OCI-LY7 (cell line): ENCODE data around the gene SRP72. TPM values are rescaled to one million over a fixed set of nuclear protein-coding genes. Genes with fewer than 3 reads are reported as not detected.

Source experiments
- BruUV-seq: library from RNA; stranded (reverse); fragments of 400-500 nt; replicated peaks from 2 replicates; lab custom pipeline; 2021; lab: Mats Ljungman, UMichigan
- CTCF ChIA-PET: fragments of 300-600 bp; sonication (Branson Sonifier 250); formaldehyde crosslinking; loops from one replicate; lab custom pipeline; 2022; ENCODE audit warnings: antibody characterized with exemption; ENCODE audit not compliant: unreplicated experiment; lab: Charles Lee
- POLR2A ChIA-PET: fragments of 300-600 bp; sonication (Branson Sonifier 250); formaldehyde crosslinking; loops from one replicate; lab custom pipeline; 2022; ENCODE audit warnings: antibody characterized with exemption; lab: Charles Lee
- DNase-seq: peaks from one replicate; pipeline ENCODE4 v3.0.0-alpha.2; 2015; ENCODE audit warnings: low spot score
- H2AFZ ChIP-seq: fragments of 200-600 bp; sonication (generic), shearing (Covaris generic); 2 replicates; pipeline ENCODE4 v1.6.1; 2014; ENCODE audit warnings: mild to moderate bottlenecking, antibody characterized with exemption, low read length, moderate library complexity
- H3K27ac ChIP-seq: fragments of 200-600 bp; sonication (generic); 2 replicates; pipeline ENCODE4 v1.5.1; 2014; ENCODE audit warnings: mixed run types, low read depth, mild to moderate bottlenecking, moderate library complexity, low read length, inconsistent platforms; ENCODE audit not compliant: poor library complexity, severe bottlenecking
- H3K36me3 ChIP-seq: fragments of 200-600 bp; sonication (generic); 2 replicates; pipeline ENCODE4 v1.6.1; 2014; ENCODE audit warnings: mild to moderate bottlenecking, antibody characterized with exemption, low read length, moderate library complexity, mixed read lengths; ENCODE audit not compliant: insufficient read depth
- H3K4me1 ChIP-seq: fragments of 200-600 bp; sonication (generic); 2 replicates; pipeline ENCODE4 v1.5.1; 2014; ENCODE audit warnings: mild to moderate bottlenecking, low read length; ENCODE audit not compliant: insufficient read depth, poor library complexity, severe bottlenecking
- H3K4me2 ChIP-seq: fragments of 200-600 bp; sonication (generic); 2 replicates; pipeline ENCODE4 v1.6.1; 2014; ENCODE audit warnings: mild to moderate bottlenecking, low read length
- H3K4me3 ChIP-seq: fragments of 200-600 bp; sonication (generic); 2 replicates; pipeline ENCODE4 v1.5.1; 2014; ENCODE audit warnings: mild to moderate bottlenecking, low read depth, low read length; ENCODE audit not compliant: poor library complexity, severe bottlenecking
- H3K79me2 ChIP-seq: fragments of 200-600 bp; sonication (generic); 2 replicates; pipeline ENCODE4 v1.6.1; 2016; ENCODE audit warnings: low read depth, mild to moderate bottlenecking, low read length, moderate library complexity, mixed read lengths; ENCODE audit not compliant: insufficient read depth
- H3K9me2 ChIP-seq: fragments of 200-600 bp; sonication (generic); 2 replicates; pipeline ENCODE4 v1.6.1; 2016; ENCODE audit warnings: mild to moderate bottlenecking, low read length, mixed read lengths; ENCODE audit not compliant: insufficient read depth
- H3K9me3 ChIP-seq: fragments of 200-600 bp; sonication (generic); 2 replicates; pipeline ENCODE4 v1.6.1; 2014; ENCODE audit warnings: mild to moderate bottlenecking, mixed run types, low read length, mixed read lengths
- H4K20me1 ChIP-seq: fragments of 200-600 bp; sonication (generic); 2 replicates; pipeline ENCODE4 v1.6.1; 2014; ENCODE audit warnings: mild to moderate bottlenecking, antibody characterized with exemption, low read length, moderate library complexity, mixed read lengths; ENCODE audit not compliant: insufficient read depth
- EZH2phosphoT487 ChIP-seq: fragments of 200-600 bp; sonication (generic); IDR thresholded peaks from 2 replicates; pipeline ENCODE4 v1.6.1; 2018; ENCODE audit warnings: low read depth, borderline replicate concordance, mild to moderate bottlenecking, mixed run types, antibody characterized with exemption, low read length, moderate library complexity, mixed read lengths
- intact Hi-C: fragments of 100-400 bp; cut with micrococcal nuclease; formaldehyde crosslinking; loops from one replicate; pipeline ENCODE4 v1.10.0; 2022; ENCODE audit not compliant: unreplicated experiment
- total RNA-seq, 2 experiments: library from RNA; depleted of rRNA in 1 of 2; stranded (reverse); fragments of >200 nt in 1 of 2; shearing (Covaris generic) in 1 of 2; gene quantifications; 2 replicates each; pipeline ENCODE4 v1.2.3, GENCODE V29; 2014 to 2022
- TF ChIP-seq, protein P1 (sequence below): fragments of 200-600 bp; sonication (generic); conservative IDR thresholded peaks from 2 replicates; pipeline ENCODE4 v1.5.1; 2014; ENCODE audit warnings: mild to moderate bottlenecking, antibody characterized with exemption, low read length, moderate library complexity, mixed read lengths

SRP72 gene
- total RNA-seq, 2 experiments from 2014 or later, result 53.5 to 166 TPM

DNA sequence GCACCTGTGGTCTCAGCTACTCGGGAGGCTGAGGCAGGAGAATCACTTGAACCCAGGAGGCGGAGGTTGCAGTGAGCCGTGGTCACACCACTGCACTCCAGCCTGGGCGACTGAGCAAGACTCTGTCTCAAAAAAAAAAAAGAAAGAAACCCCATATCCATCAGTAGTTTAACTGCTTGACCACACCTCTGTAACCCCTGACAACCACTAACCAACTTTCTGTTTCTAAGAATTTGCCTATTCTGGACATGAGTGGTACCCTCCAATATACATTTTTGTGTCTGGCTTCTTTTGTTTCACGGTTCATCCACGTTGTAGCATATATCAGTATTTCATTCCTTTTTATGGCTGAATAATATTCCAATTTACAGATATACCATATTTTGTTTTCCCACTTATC lies 41.1 kb upstream of the SRP72 start:
- H3K4me3 ChIP-seq, result no peak overlapping the region
- no TSS peak for BruUV-seq
- POLR2A ChIA-PET, result interaction anchor here (0.7 to 5.6 kb wide), 5 partner anchors 8 to 39 kb away, joined by 3 to 52 read pairs (median 6); partner anchors contain the start of genes AASDH, PAICS and PPAT

DNA sequence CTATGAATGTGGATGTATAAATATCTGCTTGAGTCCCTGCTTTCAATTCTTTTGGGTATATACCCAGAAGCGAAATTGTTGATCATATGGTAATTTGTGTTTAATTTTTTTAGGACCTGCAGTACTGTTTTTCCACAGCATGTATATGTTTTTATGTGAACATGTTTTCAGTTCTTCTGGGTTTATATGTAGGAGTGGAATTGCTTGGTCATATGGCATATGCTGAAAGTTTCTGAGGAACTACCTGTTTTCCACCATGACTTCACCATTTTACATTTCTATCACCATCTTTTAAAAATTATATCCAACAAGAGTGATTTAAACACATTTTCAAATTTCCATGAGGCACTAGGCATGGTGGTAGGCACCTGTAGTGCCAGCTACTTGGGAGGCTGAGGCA lies 40.2 kb upstream of the SRP72 start:
- no peak for DNase-seq
- peaks cover 45% of the 10 kb centered on the region for H3K4me1 ChIP-seq
- ChIA-PET CTCF (no interaction called here), POLR2A (interaction anchor here (0.7 to 5.6 kb wide), 2 partner anchors 8 to 241 kb away, joined by 5 to 52 read pairs; partner anchors contain the start of genes PAICS and PPAT)
- no peak overlapping the region for H3K27ac ChIP-seq
- H4K20me1 ChIP-seq, result peaks cover 89% of the 10 kb centered on the region
- peaks cover 100% of the 10 kb centered on the region for H3K79me2 ChIP-seq
- no peak overlapping the region for H3K4me2 ChIP-seq
- peaks cover 68% of the 10 kb centered on the region for H3K36me3 ChIP-seq
- no TSS peak for BruUV-seq
- H3K9me3 ChIP-seq, result peaks cover 6% of the 10 kb centered on the region; the same call in 1 of the 2 replicates
- no peaks in the 10 kb centered on the region for H3K9me2 ChIP-seq
- TF ChIP-seq, protein P1, sequence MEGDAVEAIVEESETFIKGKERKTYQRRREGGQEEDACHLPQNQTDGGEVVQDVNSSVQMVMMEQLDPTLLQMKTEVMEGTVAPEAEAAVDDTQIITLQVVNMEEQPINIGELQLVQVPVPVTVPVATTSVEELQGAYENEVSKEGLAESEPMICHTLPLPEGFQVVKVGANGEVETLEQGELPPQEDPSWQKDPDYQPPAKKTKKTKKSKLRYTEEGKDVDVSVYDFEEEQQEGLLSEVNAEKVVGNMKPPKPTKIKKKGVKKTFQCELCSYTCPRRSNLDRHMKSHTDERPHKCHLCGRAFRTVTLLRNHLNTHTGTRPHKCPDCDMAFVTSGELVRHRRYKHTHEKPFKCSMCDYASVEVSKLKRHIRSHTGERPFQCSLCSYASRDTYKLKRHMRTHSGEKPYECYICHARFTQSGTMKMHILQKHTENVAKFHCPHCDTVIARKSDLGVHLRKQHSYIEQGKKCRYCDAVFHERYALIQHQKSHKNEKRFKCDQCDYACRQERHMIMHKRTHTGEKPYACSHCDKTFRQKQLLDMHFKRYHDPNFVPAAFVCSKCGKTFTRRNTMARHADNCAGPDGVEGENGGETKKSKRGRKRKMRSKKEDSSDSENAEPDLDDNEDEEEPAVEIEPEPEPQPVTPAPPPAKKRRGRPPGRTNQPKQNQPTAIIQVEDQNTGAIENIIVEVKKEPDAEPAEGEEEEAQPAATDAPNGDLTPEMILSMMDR, result no peak
- no peak for TF ChIP-seq EZH2phosphoT487
- intact Hi-C loops, result loop anchor here (10.0 kb wide), 1 partner anchor 408 kb away; no protein-coding TSS in a partner anchor
- H3K4me3 ChIP-seq, result no peak overlapping the region
- H2AFZ ChIP-seq, result no peak overlapping the region

More for the DNA sequence above, 41.1 kb upstream of the SRP72 start:
- H3K79me2 ChIP-seq, result peaks cover 100% of the 10 kb centered on the region
- intact Hi-C loops, result loop anchor here (10.0 kb wide), 1 partner anchor 409 kb away; no protein-coding TSS in a partner anchor
- H3K9me2 ChIP-seq, result no peaks in the 10 kb centered on the region
- H2AFZ ChIP-seq, result no peak overlapping the region
- no peak overlapping the region for H3K4me2 ChIP-seq
- H3K9me3 ChIP-seq, result peaks cover 6% of the 10 kb centered on the region; the same call in 1 of the 2 replicates
- peaks cover 65% of the 10 kb centered on the region for H3K36me3 ChIP-seq
- no peak for TF ChIP-seq EZH2phosphoT487
- TF ChIP-seq, protein P1, result no peak
- peaks cover 80% of the 10 kb centered on the region for H4K20me1 ChIP-seq
- peaks cover 37% of the 10 kb centered on the region for H3K4me1 ChIP-seq
- no peak overlapping the region for H3K27ac ChIP-seq
- DNase-seq, result no peak
- CTCF ChIA-PET, result interaction anchor here (1.4 kb wide), 1 partner anchor 9 kb away, joined by 5 read pairs; the partner anchor contains the start of gene PPAT

DNA sequence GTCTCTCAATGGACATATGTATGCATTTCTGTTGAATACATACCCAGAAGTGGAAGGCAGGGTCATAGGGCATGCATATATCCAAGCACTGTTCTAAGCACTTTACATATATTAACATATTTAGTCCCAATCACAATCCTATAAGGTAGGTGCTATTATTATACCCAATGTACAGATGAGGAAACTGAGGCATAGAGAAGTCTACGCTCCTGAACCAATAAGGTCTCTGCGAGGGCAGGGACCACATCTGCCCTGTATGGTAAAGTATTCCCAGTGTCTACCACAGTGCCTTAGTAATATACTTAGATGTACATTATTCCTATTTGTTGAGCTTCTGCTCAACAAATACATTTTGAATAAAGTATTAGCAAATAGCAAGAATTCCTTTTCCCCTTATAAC lies 37.2 kb upstream of the SRP72 start:
- no peak for DNase-seq
- Histone ChIP-seq H3K9me3 (peaks cover 6% of the 10 kb centered on the region; the same call in 1 of the 2 replicates), H2AFZ (no peak overlapping the region), H3K27ac (no peak overlapping the region), H3K4me3 (no peak overlapping the region), H4K20me1 (peaks cover 79% of the 10 kb centered on the region), H3K9me2 (no peaks in the 10 kb centered on the region), H3K79me2 (peaks cover 100% of the 10 kb centered on the region), H3K4me1 (peaks cover 41% of the 10 kb centered on the region), H3K4me2 (peak overlapping the region; percentile 36; the same call in 1 of the 2 replicates), H3K36me3 (peaks cover 55% of the 10 kb centered on the region)
- POLR2A ChIA-PET, result interaction anchor here (0.8 to 2.4 kb wide), 3 partner anchors 14 to 38 kb away, joined by 3 to 8 read pairs (median 3); no protein-coding TSS in a partner anchor
- TF ChIP-seq, protein P1, result no peak
- no peak for TF ChIP-seq EZH2phosphoT487
- intact Hi-C loops, result loop anchor here (10.0 kb wide), 1 partner anchor 1035 kb away; the partner anchor contains the start of gene TMEM165
- CTCF ChIA-PET, result no interaction called here
- BruUV-seq, result no TSS peak
